Epithelial cell of esophagus (primary cell): ENCODE measurements around the gene YDJC.

Experiments used
- DNase-seq: peaks from one replicate; pipeline ENCODE4 v3.0.0; 2010; ENCODE audit warnings: low read depth
- H3K4me3 ChIP-seq: 2 replicates; pipeline ENCODE4 v1.5.1; 2011; ENCODE audit warnings: mild to moderate bottlenecking, low read length, control low read depth
- CTCF ChIP-seq: IDR thresholded peaks from 2 replicates; pipeline ENCODE4 v1.5.1; 2011; ENCODE audit warnings: low read depth, mild to moderate bottlenecking, low read length, control low read depth, inconsistent platforms; ENCODE audit not compliant: insufficient read depth; ENCODE audit errors: missing control alignments

Gene YDJC

GRCh38 chr22:21635771-21636510 lies 6.1 kb upstream of the YDJC start:
- DNase-seq = no peak
- no peak for TF ChIP-seq CTCF
- H3K4me3 ChIP-seq = no peak overlapping the region

DNA sequence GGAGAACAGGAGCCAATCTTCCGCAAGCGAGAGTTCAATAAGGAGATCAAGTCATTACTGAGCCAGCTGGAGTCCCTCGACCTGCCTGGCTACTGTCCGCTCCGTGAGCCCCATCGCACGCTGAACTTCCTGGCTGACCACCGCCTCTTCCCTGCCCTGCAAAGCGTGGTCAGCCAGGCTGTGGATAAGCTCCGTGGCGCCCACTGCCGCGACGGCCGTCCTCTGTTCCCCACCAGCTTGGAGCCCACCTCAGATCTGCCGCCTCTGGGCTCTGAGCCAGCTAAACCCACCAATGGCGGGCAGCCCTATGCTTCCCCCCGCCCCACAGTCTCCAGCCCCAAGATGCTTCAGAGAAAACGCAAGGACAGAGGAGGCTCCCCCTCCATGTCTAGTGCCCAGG lies 5.0 kb upstream of the YDJC start:
- no peak overlapping the region for H3K4me3 ChIP-seq
- no peak for DNase-seq
- TF ChIP-seq CTCF = no peak

DNA sequence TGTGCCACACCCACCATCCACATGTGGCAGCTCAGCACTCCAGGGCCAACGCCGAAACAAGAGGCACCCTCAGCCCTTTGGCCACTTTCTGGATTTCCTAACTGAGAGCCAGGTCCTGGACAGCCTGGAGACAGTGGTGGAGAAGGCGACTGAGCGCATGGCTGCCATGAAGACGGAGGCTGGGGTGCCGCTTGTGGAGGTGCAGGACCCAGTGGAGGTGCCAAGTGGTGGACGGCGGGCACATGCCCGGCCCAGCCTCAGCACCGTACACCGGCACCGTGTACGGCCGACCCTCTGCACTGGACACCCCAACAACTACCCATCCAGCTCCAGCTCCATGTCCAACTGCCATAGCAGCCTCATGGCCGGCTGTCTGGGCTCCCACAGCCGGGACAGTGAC lies 4.3 kb upstream of the YDJC start:
- DNase-seq = no peak
- TF ChIP-seq CTCF = no peak
- no peak overlapping the region for H3K4me3 ChIP-seq

- H3K4me3 ChIP-seq = no peak overlapping the region
- TF ChIP-seq CTCF = no peak
- DNase-seq = peak; percentile 88
Measured at GRCh38 chr22:21633481-21633880, 3.7 kb upstream of the YDJC start.

- no peak for TF ChIP-seq CTCF
- no peak for DNase-seq
Measured at GRCh38 chr22:21632931-21633330, 3.1 kb upstream of the YDJC start.

GRCh38 chr22:21632237-21632895 lies 2.5 kb upstream of the YDJC start, which contains the start of gene CCDC116:
TSS of gene CCDC116 (plus strand) at chr22:21632760. CDS start at chr22:21633182, 422 bp downstream.
- DNase-seq = no peak
- no peak for TF ChIP-seq CTCF
- no peak within 1 kb of the TSS for H3K4me3 ChIP-seq

More at GRCh38 chr22:21632931-21633330, 3.1 kb upstream of the YDJC start:
- no peak overlapping the region for H3K4me3 ChIP-seq
